HepG2 (cell line): ENCODE results near the gene DHX57. TPM values are rescaled to one million over a fixed set of nuclear protein-coding genes. Genes with fewer than 3 reads are reported as not detected.
"Not testable (repeated sequence)": the region's sequence is repeated elsewhere in the genome, so short reads cannot be mapped to it uniquely, and the experiment has no call there.

Experiments used
- ATAC-seq: fragments of 200-7000 bp; cut with Tn5 transposase; 3 replicates; pipeline ENCODE4 v1.9.1; 2020; ENCODE audit warnings: mild to moderate bottlenecking, moderate library complexity
- BruUV-seq: library from RNA; stranded (reverse); fragments of 400-500 nt; replicated peaks from 2 replicates; lab custom pipeline; 2021; lab: Mats Ljungman, UMichigan
- CTCF ChIA-PET: fragments of 300-600 bp; formaldehyde crosslinking; extraction: SDS; loops from one replicate; lab custom pipeline; 2021; ENCODE audit warnings: low total read pairs, inconsistent platforms, low intra/inter-chr PET ratio; lab: Yijun Ruan, JAX
- POLR2A ChIA-PET: fragments of 350-600 bp; sonication (Branson Sonifier 250); formaldehyde crosslinking; loops from one replicate; lab custom pipeline; 2020; ENCODE audit warnings: antibody characterized with exemption, inconsistent platforms; lab: Yijun Ruan, JAX
- DNase-seq: peaks from one replicate; pipeline ENCODE4 v3.0.0-alpha.2; 2015; ENCODE audit warnings: low spot score
- FAIRE-seq: peaks from 3 replicates; lab custom pipeline; 2011; peaks lifted over from hg19 to GRCh38; lab: Jason Lieb, UNC
- H2AFZ ChIP-seq: one replicate; pipeline ENCODE4 v1.6.1; 2011; ENCODE audit warnings: low read length, inconsistent platforms
- H3K27ac ChIP-seq: fragments of 300-600 bp; 3 replicates; pipeline ENCODE4 v1.8.0; 2011; ENCODE audit warnings: mixed run types, mild to moderate bottlenecking, mixed read lengths, low read length, inconsistent platforms; ENCODE audit not compliant: insufficient read depth; ENCODE audit errors: extremely low read length
- H3K27me3 ChIP-seq, 2 experiments: fragments of 200-600 bp in 1 of 2; 2 replicates in 1 of 2; 3 replicates in 1 of 2; pipeline versions ENCODE4 v1.6.0 to v1.8.0; 2011; ENCODE audit warnings: low read length in 2 of 2, mild to moderate bottlenecking in 2 of 2, moderate library complexity in 2 of 2, inconsistent platforms in 1 of 2; ENCODE audit not compliant: insufficient read depth in 2 of 2, control insufficient read depth in 1 of 2
- H3K36me3 ChIP-seq, 2 experiments: fragments of 200-600 bp in 1 of 2; replicated peaks in 1 of 2; 2 replicates in 1 of 2; 3 replicates in 1 of 2; pipeline versions ENCODE4 v1.5.1 to v1.8.0; 2011; ENCODE audit warnings: low read length in 2 of 2, inconsistent platforms in 1 of 2; ENCODE audit not compliant: insufficient read depth in 2 of 2, control insufficient read depth in 1 of 2
- H3K4me1 ChIP-seq: 2 replicates; pipeline ENCODE4 v1.5.1; 2012; ENCODE audit warnings: low read length, inconsistent platforms; ENCODE audit not compliant: insufficient read depth
- H3K4me2 ChIP-seq: 2 replicates; pipeline ENCODE4 v1.6.0; 2011; ENCODE audit warnings: low read depth, low read length, inconsistent platforms
- H3K4me3 ChIP-seq, 3 experiments: fragments of 200-600 bp in 1 of 3; sonication (generic), shearing (Covaris generic) in 1 of 3; replicated peaks in 1 of 3; 2 replicates each; pipeline ENCODE4 v1.5.1; 2011 to 2016; ENCODE audit warnings: low read length in 3 of 3, inconsistent platforms in 2 of 3, low read depth in 2 of 3, mild to moderate bottlenecking in 2 of 3, control low read depth in 1 of 3, mixed read lengths in 1 of 3; ENCODE audit not compliant: insufficient read depth in 1 of 3
- H3K79me2 ChIP-seq: one replicate; pipeline ENCODE4 v1.6.1; 2011; ENCODE audit warnings: low read length, inconsistent platforms; ENCODE audit not compliant: insufficient read depth
- H3K9ac ChIP-seq: 2 replicates; pipeline ENCODE4 v1.6.0; 2011; ENCODE audit warnings: mild to moderate bottlenecking, low read depth, low read length, inconsistent platforms; ENCODE audit not compliant: insufficient read depth
- H3K9me3 ChIP-seq: 2 replicates; pipeline ENCODE4 v1.5.1; 2012; ENCODE audit warnings: mild to moderate bottlenecking, low read length
- H4K20me1 ChIP-seq: 2 replicates; pipeline ENCODE4 v1.6.0; 2011; ENCODE audit warnings: inconsistent platforms, mild to moderate bottlenecking, low read length, moderate library complexity; ENCODE audit not compliant: insufficient read depth
- ATRX ChIP-seq: sonication (generic); formaldehyde crosslinking; IDR thresholded peaks from 2 replicates; pipeline ENCODE4 v1.4.0; 2020; ENCODE audit warnings: missing genetic modification reagents, borderline replicate concordance
- KLF11 ChIP-seq: IDR thresholded peaks from 2 replicates; pipeline ENCODE4 v1.6.1; 2016; ENCODE audit warnings: missing compliant biosample characterization
- MAFF ChIP-seq: IDR thresholded peaks from 2 replicates; pipeline ENCODE4 v1.6.1; 2011; ENCODE audit warnings: low read depth, low read length, improper control_type of control experiment
- MAFK ChIP-seq, 2 experiments: IDR thresholded peaks in 1 of 2; conservative IDR thresholded peaks in 1 of 2; 2 replicates each; pipeline ENCODE4 v1.6.1; 2011; ENCODE audit warnings: improper control_type of control experiment in 2 of 2, low read length in 2 of 2
- MED8 ChIP-seq: sonication (generic); formaldehyde crosslinking; IDR thresholded peaks from 2 replicates; pipeline ENCODE4 v1.8.1; 2023; ENCODE audit warnings: mild to moderate bottlenecking, missing genetic modification reagents; ENCODE audit not compliant: insufficient replicate concordance
- NFE2 ChIP-seq: sonication (generic); formaldehyde crosslinking; IDR thresholded peaks from 2 replicates; pipeline ENCODE4 v1.4.0; 2020; ENCODE audit warnings: missing genetic modification reagents
- NFE2L2 ChIP-seq: fragments of 150-350 bp; IDR thresholded peaks from 2 replicates; pipeline ENCODE4 v1.6.1; 2014; ENCODE audit warnings: low read length
- SKI ChIP-seq: fragments of 450-650 bp; IDR thresholded peaks from one replicate; pipeline ENCODE4 v1.6.1; 2018; ENCODE audit warnings: mild to moderate bottlenecking; ENCODE audit not compliant: partially characterized antibody
- SSRP1 ChIP-seq: IDR thresholded peaks from 2 replicates; pipeline ENCODE4 v1.6.1; 2016; ENCODE audit warnings: control low read depth
- TMF1 ChIP-seq: sonication (generic); formaldehyde crosslinking; IDR thresholded peaks from 2 replicates; pipeline ENCODE4 v1.8.1; 2022; ENCODE audit warnings: low read depth, missing genetic modification reagents
- ZNF792 ChIP-seq: IDR thresholded peaks from 2 replicates; pipeline ENCODE4 v1.6.1; 2016
- WGBS: methylation state at CpG from one replicate; pipeline ENCODE4 v1.1.6; 2017; ENCODE audit warnings: low lambda C conversion rate; 5-methylcytosine and 5-hydroxymethylcytosine counted together
- in situ Hi-C: cut with HindIII; loops from 2 replicates; pipeline ENCODE4 v1.10.0; 2017; ENCODE audit warnings: low pct_unique_long_range_greater_than_20kb; ENCODE audit not compliant: extremely low pct_ligation_motif_present
- intact Hi-C: fragments of 100-400 bp; cut with micrococcal nuclease; formaldehyde crosslinking; loops from one replicate; pipeline ENCODE4 v1.10.0; 2022; ENCODE audit not compliant: unreplicated experiment
- polyA plus RNA-seq, 8 experiments: library from polyadenylated mRNA; depleted of rRNA in 3 of 8; stranded (reverse) in 7 of 8; unstranded in 1 of 8; fragments of >200 nt; fragmentation: Illumina TruSeq in 4 of 8; extraction: Trizol in 4 of 8; gene quantifications; 2 replicates each; pipeline versions ENCODE4 v1.2.1 to v1.2.3, GENCODE V29; 2011 to 2016; ENCODE audit warnings: low read depth in 4 of 8, missing spikeins in 1 of 8, mixed read lengths in 1 of 8; ENCODE audit not compliant: insufficient read depth in 1 of 8
- total RNA-seq, 5 experiments: library from RNA; depleted of rRNA; stranded (reverse); fragments of >200 nt; fragmentation: Illumina TruSeq; extraction: Trizol; gene quantifications; 2 replicates each; pipeline ENCODE4 v1.2.3, GENCODE V29; 2016; ENCODE audit warnings: low read depth in 1 of 5
- TF ChIP-seq, protein P1 (sequence below): sonication (generic); formaldehyde crosslinking; IDR thresholded peaks from 2 replicates; pipeline ENCODE4 v1.9.0; 2021; ENCODE audit warnings: missing genetic modification reagents, borderline replicate concordance

The DHX57 gene
- total and polyA plus RNA-seq, 2 of the 13 experiments (the other 11 are each of a cell fraction or from before 2014, with no cell fraction given): 9.2 to 24.2 TPM

DNA sequence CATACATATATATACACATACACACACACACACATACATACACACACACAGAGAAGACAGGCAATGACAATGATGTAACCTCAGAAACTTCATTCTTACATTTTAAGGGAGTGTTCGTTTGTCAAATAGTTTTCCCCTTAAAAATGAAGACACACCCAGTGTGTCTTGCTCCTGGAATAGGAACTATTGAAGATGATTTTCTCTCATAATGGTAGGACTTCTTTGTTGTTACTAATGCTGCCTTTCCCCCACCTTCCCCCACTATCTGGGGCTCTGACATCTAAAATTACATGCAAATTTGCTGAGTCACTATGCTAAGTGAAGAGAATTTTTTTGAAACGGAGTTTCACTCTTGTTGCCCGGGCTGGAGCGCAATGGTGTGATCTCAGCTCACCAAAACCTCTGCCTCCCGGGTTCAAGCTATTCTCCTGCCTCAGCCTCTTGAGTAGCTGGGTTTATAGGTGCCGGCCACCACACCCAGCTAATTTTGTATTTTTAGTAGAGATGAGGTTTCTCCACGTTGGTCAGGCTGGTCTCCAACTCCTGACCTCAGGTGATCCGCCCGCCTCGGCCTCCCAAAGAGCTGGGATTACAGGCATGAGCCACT is 48.1 kb downstream of the DHX57 start:
- H3K79me2 ChIP-seq, CTCF ChIA-PET: not testable (repeated sequence)
- H3K36me3 ChIP-seq: peaks cover 14 to 38% of the 10 kb centered on the region in 2 experiments; a peak in 4 of 5 replicates
- 94% methylated on average over 10 of the region's 10 CpGs for WGBS
- TF ChIP-seq NFE2 (peak; percentile 51; the same call in 1 of the 2 replicates), NFE2L2 (peak; percentile 95), MAFF (peak; percentile 48), MAFK (conservative IDR thresholded peaks at IDR 0.05 in 1 of 2, IDR thresholded peaks at IDR 0.05 in 1 of 2; ENCODE audit: low read length in 2 of 2) (peak; percentile 69 to 74)
- TF ChIP-seq, all 625 proteins: peak for 4; not testable (repeated sequence) for 621
- in situ Hi-C loops, ATAC-seq, H3K27ac ChIP-seq, BruUV-seq, H3K4me3 ChIP-seq, H3K9me3 ChIP-seq, H2AFZ ChIP-seq, H3K9ac ChIP-seq, H4K20me1 ChIP-seq, H3K27me3 ChIP-seq, FAIRE-seq, DNase-seq, H3K4me2 ChIP-seq, H3K4me1 ChIP-seq, intact Hi-C loops: not testable (repeated sequence)
- POLR2A ChIA-PET: interaction anchor here (1.9 kb wide), 1 partner anchor 76 kb away, joined by 5 read pairs; the partner anchor contains the start of gene SRSF7

DNA sequence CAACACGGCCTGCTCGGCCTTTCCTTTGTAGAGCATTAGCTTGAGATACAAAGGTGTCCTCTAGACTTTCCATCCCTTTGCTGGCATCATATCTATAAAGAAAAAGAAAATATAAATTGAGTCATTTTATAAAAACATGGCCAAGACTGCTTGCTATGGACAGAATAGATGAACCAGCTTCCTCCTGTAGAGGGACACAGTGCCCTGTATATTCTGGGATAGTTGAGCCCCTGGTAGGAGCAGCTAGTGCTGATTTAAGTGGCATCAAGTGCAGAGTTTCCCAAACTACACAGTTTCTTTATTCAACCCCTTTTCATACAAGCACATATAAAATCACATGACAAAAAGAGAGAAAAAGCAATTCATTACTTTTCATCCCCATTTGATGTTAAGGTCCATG is 49.8 kb downstream of the DHX57 start:
- no peak overlapping the region for H3K4me3 ChIP-seq
- H3K4me1 ChIP-seq: no peaks in the 10 kb centered on the region
- H3K4me2 ChIP-seq: no peak overlapping the region
- no peaks in the 10 kb centered on the region for H3K79me2 ChIP-seq
- in situ Hi-C loops: no loop called here
- no peaks in the 10 kb centered on the region for H4K20me1 ChIP-seq
- FAIRE-seq: no peak
- DNase-seq: no peak
- no peak for TF ChIP-seq SSRP1 (CRISPR knock-in tag)
- TF ChIP-seq KLF11 (CRISPR knock-in tag): no peak
- no peak for TF ChIP-seq SKI
- TF ChIP-seq, protein P1, sequence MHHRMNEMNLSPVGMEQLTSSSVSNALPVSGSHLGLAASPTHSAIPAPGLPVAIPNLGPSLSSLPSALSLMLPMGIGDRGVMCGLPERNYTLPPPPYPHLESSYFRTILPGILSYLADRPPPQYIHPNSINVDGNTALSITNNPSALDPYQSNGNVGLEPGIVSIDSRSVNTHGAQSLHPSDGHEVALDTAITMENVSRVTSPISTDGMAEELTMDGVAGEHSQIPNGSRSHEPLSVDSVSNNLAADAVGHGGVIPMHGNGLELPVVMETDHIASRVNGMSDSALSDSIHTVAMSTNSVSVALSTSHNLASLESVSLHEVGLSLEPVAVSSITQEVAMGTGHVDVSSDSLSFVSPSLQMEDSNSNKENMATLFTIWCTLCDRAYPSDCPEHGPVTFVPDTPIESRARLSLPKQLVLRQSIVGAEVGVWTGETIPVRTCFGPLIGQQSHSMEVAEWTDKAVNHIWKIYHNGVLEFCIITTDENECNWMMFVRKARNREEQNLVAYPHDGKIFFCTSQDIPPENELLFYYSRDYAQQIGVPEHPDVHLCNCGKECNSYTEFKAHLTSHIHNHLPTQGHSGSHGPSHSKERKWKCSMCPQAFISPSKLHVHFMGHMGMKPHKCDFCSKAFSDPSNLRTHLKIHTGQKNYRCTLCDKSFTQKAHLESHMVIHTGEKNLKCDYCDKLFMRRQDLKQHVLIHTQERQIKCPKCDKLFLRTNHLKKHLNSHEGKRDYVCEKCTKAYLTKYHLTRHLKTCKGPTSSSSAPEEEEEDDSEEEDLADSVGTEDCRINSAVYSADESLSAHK (CRISPR knock-in tag): no peak
- no peak for TF ChIP-seq TMF1 (CRISPR knock-in tag)
- no peak for TF ChIP-seq ATRX (CRISPR knock-in tag)
- TF ChIP-seq ZNF792 (CRISPR knock-in tag): no peak
- no peak for TF ChIP-seq MED8
- peak; percentile 35; the same call in 1 of the 3 replicates for ATAC-seq
- H3K36me3 ChIP-seq: peaks cover 12 to 36% of the 10 kb centered on the region in 2 experiments; a peak in 4 of 5 replicates
- no peaks in the 10 kb centered on the region for H3K9me3 ChIP-seq
- no peak overlapping the region for H2AFZ ChIP-seq
- H3K27me3 ChIP-seq: no peaks in the 10 kb centered on the region
- no peak overlapping the region for H3K9ac ChIP-seq
- ChIA-PET POLR2A (interaction anchor here (1.9 kb wide), 1 partner anchor 75 kb away, joined by 5 read pairs; the partner anchor contains the start of gene SRSF7), CTCF (no interaction called here)
- no peak overlapping the region for H3K27ac ChIP-seq
- 97% methylated on average over 2 of the region's 2 CpGs for WGBS
- intact Hi-C loops: no loop called here
- no TSS peak for BruUV-seq
